CD4-positive, alpha-beta memory T cell (primary cell): ENCODE results near the gene CCDC6. TPM values are rescaled to one million over a fixed set of nuclear protein-coding genes. Genes with fewer than 3 reads are reported as not detected.
"Not testable (repeated sequence)": the region's sequence is repeated elsewhere in the genome, so short reads cannot be mapped to it uniquely, and the experiment has no call there.

Experiments
- CTCF ChIA-PET: fragments of 350-600 bp; sonication (Branson Sonifier 250); formaldehyde crosslinking; loops from one replicate; lab custom pipeline; 2021; ENCODE audit warnings: inconsistent platforms; ENCODE audit not compliant: partially characterized antibody; lab: Charles Lee
- POLR2A ChIA-PET: fragments of 350-600 bp; sonication (Branson Sonifier 250); formaldehyde crosslinking; loops from one replicate; lab custom pipeline; 2021; ENCODE audit not compliant: partially characterized antibody; lab: Charles Lee
- DNase-seq, 5 donors: peaks; one replicate each; pipeline versions ENCODE4 v3.0.0 to v3.0.0-alpha.2; 2020 to 2022; ENCODE audit warnings: mixed read lengths in 1 of 5
- H3K27ac ChIP-seq: one replicate; pipeline ENCODE4 v1.7.0; 2013; ENCODE audit warnings: low read depth, low read length
- H3K27me3 ChIP-seq: 2 replicates; pipeline ENCODE4 v1.7.0; 2013; ENCODE audit warnings: mild to moderate bottlenecking, low read length, moderate library complexity; ENCODE audit not compliant: insufficient read depth
- H3K36me3 ChIP-seq: 2 replicates; pipeline ENCODE4 v1.7.0; 2013; ENCODE audit warnings: mild to moderate bottlenecking, low read length, moderate library complexity; ENCODE audit not compliant: insufficient read depth
- H3K4me1 ChIP-seq: 2 replicates; pipeline ENCODE4 v1.7.0; 2013; ENCODE audit warnings: mild to moderate bottlenecking, low read length, moderate library complexity; ENCODE audit not compliant: insufficient read depth
- H3K4me3 ChIP-seq, 2 donors: one replicate each; pipeline ENCODE4 v1.7.0; 2013; ENCODE audit warnings: low read length in 2 of 2, mild to moderate bottlenecking in 1 of 2
- H3K9me3 ChIP-seq, 2 donors: one replicate each; pipeline ENCODE4 v1.7.0; 2013; ENCODE audit warnings: low read length in 2 of 2, control low read depth in 1 of 2; ENCODE audit not compliant: control insufficient read depth in 1 of 2
- H3K27ac Mint-ChIP-seq, 7 donors: one replicate each; pipeline ENCODE4 v1.8.0; 2020 to 2021; ENCODE audit warnings: mixed read lengths in 7 of 7, mild to moderate bottlenecking in 6 of 7, inconsistent platforms in 3 of 7, moderate library complexity in 3 of 7
- H3K27me3 Mint-ChIP-seq, 2 donors: one replicate each; pipeline ENCODE4 v1.8.0; 2020 to 2021; ENCODE audit warnings: mixed read lengths in 2 of 2
- H3K36me3 Mint-ChIP-seq, 2 donors: one replicate each; pipeline ENCODE4 v1.8.0; 2020 to 2021; ENCODE audit warnings: mixed read lengths in 2 of 2, inconsistent platforms in 1 of 2, mild to moderate bottlenecking in 1 of 2
- H3K4me1 Mint-ChIP-seq, 4 donors: one replicate each; pipeline ENCODE4 v1.8.0; 2020 to 2021; ENCODE audit warnings: mixed read lengths in 4 of 4, mild to moderate bottlenecking in 1 of 4
- H3K4me3 Mint-ChIP-seq, 8 donors: one replicate each; pipeline ENCODE4 v1.8.0; 2020 to 2021; ENCODE audit warnings: mixed read lengths in 8 of 8, mild to moderate bottlenecking in 7 of 8, moderate library complexity in 6 of 8, inconsistent platforms in 3 of 8
- H3K9me3 Mint-ChIP-seq, 8 donors: one replicate each; pipeline ENCODE4 v1.8.0; 2020 to 2021; ENCODE audit warnings: mixed read lengths in 8 of 8, mild to moderate bottlenecking in 5 of 8, inconsistent platforms in 3 of 8, moderate library complexity in 1 of 8
- intact Hi-C: fragments of 100-400 bp; cut with micrococcal nuclease; formaldehyde crosslinking; loops from one replicate; pipeline ENCODE4 v1.15.1; 2023
- polyA plus RNA-seq, 2 donors: library from polyadenylated mRNA; unstranded; fragments of 300-500 nt; fragmentation: Illumina TruSeq; gene quantifications; one replicate each; pipeline ENCODE4 v1.2.3, GENCODE V29; 2021
- total RNA-seq, 2 experiments: library from RNA; stranded (reverse); gene quantifications; one replicate each; pipeline ENCODE4 v1.2.3, GENCODE V29; 2021

The CCDC6 gene
- total and polyA plus RNA-seq, 4 experiments from 2014 or later: 4.4 to 22.5 (median 13.5) TPM

GRCh38 chr10:59785476-59785875, 120.9 kb downstream of the CCDC6 start:
- H3K4me1 ChIP-seq, intact Hi-C loops, H3K27me3 Mint-ChIP-seq, H3K36me3 ChIP-seq, H3K27ac ChIP-seq, H3K27me3 ChIP-seq, H3K4me3 Mint-ChIP-seq, H3K4me1 Mint-ChIP-seq, H3K27ac Mint-ChIP-seq, CTCF ChIA-PET, H3K4me3 ChIP-seq, DNase-seq, POLR2A ChIA-PET, H3K9me3 ChIP-seq: not testable (repeated sequence)
- peaks cover 14 to 17% of the 10 kb centered on the region in 2 donors for H3K36me3 Mint-ChIP-seq
- peaks cover 0 to 12% (median 0%) of the 10 kb centered on the region in 8 donors for H3K9me3 Mint-ChIP-seq

- H3K9me3 ChIP-seq: no peaks in the 10 kb centered on the region
- DNase-seq: no peak
- H3K36me3 ChIP-seq: no peaks in the 10 kb centered on the region
- no peak overlapping the region for H3K27ac Mint-ChIP-seq
- ChIA-PET CTCF (no interaction called here), POLR2A (no interaction called here)
- H3K4me3 Mint-ChIP-seq: no peak overlapping the region
- no peak overlapping the region for H3K4me3 ChIP-seq
- H3K27ac ChIP-seq: no peak overlapping the region
- peaks cover 0 to 12% (median 6%) of the 10 kb centered on the region in 8 donors for H3K9me3 Mint-ChIP-seq
- H3K36me3 Mint-ChIP-seq: peaks cover 0 to 1% of the 10 kb centered on the region in 2 donors
- no peaks in the 10 kb centered on the region for H3K27me3 Mint-ChIP-seq
- intact Hi-C loops: no loop called here
- no peaks in the 10 kb centered on the region for H3K27me3 ChIP-seq
- H3K4me1 Mint-ChIP-seq: no peaks in the 10 kb centered on the region
- H3K4me1 ChIP-seq: no peaks in the 10 kb centered on the region
Measured at GRCh38 chr10:59781511-59781910, 124.8 kb downstream of the CCDC6 start.

GRCh38 chr10:59779756-59780533, 126.4 kb downstream of the CCDC6 start:
- Histone ChIP-seq H3K4me1 (no peaks in the 10 kb centered on the region), H3K9me3 (no peaks in the 10 kb centered on the region), H3K27me3 (no peaks in the 10 kb centered on the region), H3K4me3 (no peak overlapping the region), H3K36me3 (no peaks in the 10 kb centered on the region), H3K27ac (no peak overlapping the region)
- ChIA-PET POLR2A (no interaction called here), CTCF (no interaction called here)
- H3K4me1 Mint-ChIP-seq: no peaks in the 10 kb centered on the region
- H3K27me3 Mint-ChIP-seq: no peaks in the 10 kb centered on the region
- no peak for DNase-seq
- H3K9me3 Mint-ChIP-seq: peaks cover 0 to 11% (median 4%) of the 10 kb centered on the region in 8 donors
- H3K4me3 Mint-ChIP-seq: no peak overlapping the region
- peaks cover 0 to 4% of the 10 kb centered on the region in 2 donors for H3K36me3 Mint-ChIP-seq
- peak overlapping the region in 1 of 7 donors; percentile 37 for H3K27ac Mint-ChIP-seq
- intact Hi-C loops: no loop called here

- Mint-ChIP-seq H3K4me1 (no peaks in the 10 kb centered on the region), H3K9me3 (peaks cover 0 to 11% (median 3%) of the 10 kb centered on the region in 8 donors), H3K4me3 (no peak overlapping the region), H3K27ac (no peak overlapping the region), H3K27me3 (no peaks in the 10 kb centered on the region), H3K36me3 (peaks cover 0 to 4% of the 10 kb centered on the region in 2 donors)
- no peaks in the 10 kb centered on the region for H3K27me3 ChIP-seq
- H3K9me3 ChIP-seq: no peaks in the 10 kb centered on the region
- intact Hi-C loops: no loop called here
- no peak overlapping the region for H3K27ac ChIP-seq
- H3K4me1 ChIP-seq: no peaks in the 10 kb centered on the region
- CTCF ChIA-PET: no interaction called here
- no peak for DNase-seq
- H3K4me3 ChIP-seq: no peak overlapping the region
- POLR2A ChIA-PET: no interaction called here
- H3K36me3 ChIP-seq: no peaks in the 10 kb centered on the region
Measured at GRCh38 chr10:59774451-59774850, 131.9 kb downstream of the CCDC6 start.

- ChIA-PET CTCF (interaction anchor here (1.1 kb wide), 1 partner anchor 58 kb away, joined by 3 read pairs; no protein-coding TSS in a partner anchor), POLR2A (no interaction called here)
- intact Hi-C loops: no loop called here
- Histone ChIP-seq H3K9me3 (no peaks in the 10 kb centered on the region), H3K4me1 (no peaks in the 10 kb centered on the region), H3K27me3 (no peaks in the 10 kb centered on the region), H3K27ac (no peak overlapping the region), H3K4me3 (no peak overlapping the region), H3K36me3 (no peaks in the 10 kb centered on the region)
- Mint-ChIP-seq H3K27ac (no peak overlapping the region), H3K27me3 (no peaks in the 10 kb centered on the region), H3K36me3 (peaks cover 0 to 4% of the 10 kb centered on the region in 2 donors), H3K9me3 (peaks cover 0 to 10% (median 2%) of the 10 kb centered on the region in 8 donors), H3K4me1 (no peaks in the 10 kb centered on the region), H3K4me3 (no peak overlapping the region)
- no peak for DNase-seq
Measured at GRCh38 chr10:59773088-59773487, 133.3 kb downstream of the CCDC6 start.

DNA sequence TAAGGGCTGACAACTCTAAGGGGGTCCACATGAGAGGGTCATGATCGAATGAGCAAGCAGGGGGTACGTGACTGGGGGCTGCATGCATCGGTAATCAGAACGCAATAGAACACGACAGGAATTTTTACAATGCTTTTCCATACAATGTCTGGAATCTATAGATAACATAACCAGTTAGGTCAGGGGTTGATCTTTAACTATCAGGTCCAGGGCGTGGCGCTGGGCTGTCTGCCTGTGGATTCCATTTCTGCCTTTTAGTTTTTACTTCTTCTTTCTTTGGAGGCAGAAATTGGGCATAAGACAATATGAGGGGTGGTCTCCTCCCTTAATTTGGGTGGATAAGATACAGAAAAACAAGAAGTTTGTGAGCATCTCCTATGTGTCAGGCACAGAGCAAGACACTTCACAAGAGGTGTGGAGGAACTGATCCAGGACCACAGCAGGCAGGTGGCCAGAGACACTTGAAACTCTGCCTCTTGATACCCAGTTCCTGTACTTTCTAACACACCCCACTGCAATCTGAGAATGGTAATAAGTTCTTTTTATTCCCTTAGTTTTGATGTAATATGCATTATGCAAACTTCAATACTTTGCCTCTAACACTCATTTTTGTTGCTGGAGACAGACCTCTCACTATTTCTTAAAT, 135.1 kb downstream of the CCDC6 start:
- Histone ChIP-seq H3K9me3 (no peaks in the 10 kb centered on the region), H3K27ac (no peak overlapping the region), H3K4me1 (no peaks in the 10 kb centered on the region), H3K36me3 (no peaks in the 10 kb centered on the region), H3K4me3 (no peak overlapping the region), H3K27me3 (no peaks in the 10 kb centered on the region)
- POLR2A ChIA-PET: no interaction called here
- Mint-ChIP-seq H3K4me1 (no peaks in the 10 kb centered on the region), H3K36me3 (peaks cover 0 to under 1% of the 10 kb centered on the region in 2 donors), H3K27me3 (no peaks in the 10 kb centered on the region), H3K4me3 (no peak overlapping the region), H3K27ac (no peak overlapping the region), H3K9me3 (peaks cover 0 to 2% (median 0%) of the 10 kb centered on the region in 8 donors)
- CTCF ChIA-PET: no interaction called here
- intact Hi-C loops: no loop called here
- DNase-seq: no peak

DNA sequence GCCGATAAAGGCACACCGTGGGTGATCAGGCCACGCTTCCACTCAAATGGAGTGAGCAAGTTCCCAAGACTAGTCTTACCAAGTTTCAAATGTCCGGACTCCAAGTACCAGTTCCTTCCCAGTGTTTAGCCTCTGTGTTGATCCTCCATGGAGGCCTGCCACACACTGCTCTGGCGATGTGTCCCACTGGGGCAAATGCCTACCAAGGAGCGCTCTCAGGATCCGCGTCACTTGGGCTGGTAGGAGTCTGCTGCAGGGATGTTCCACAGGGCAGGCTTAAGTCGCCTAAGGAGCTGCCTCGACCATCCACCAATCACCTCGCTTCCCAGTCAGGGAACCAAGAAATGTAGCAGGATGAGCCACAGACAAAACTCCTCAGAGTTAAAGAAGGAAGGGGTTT, 135.7 kb downstream of the CCDC6 start:
- CTCF ChIA-PET: no interaction called here
- H3K27me3 Mint-ChIP-seq: no peaks in the 10 kb centered on the region
- H3K4me3 Mint-ChIP-seq: no peak overlapping the region
- no peak overlapping the region for H3K27ac ChIP-seq
- H3K4me1 ChIP-seq: no peaks in the 10 kb centered on the region
- no peaks in the 10 kb centered on the region for H3K36me3 ChIP-seq
- H3K9me3 Mint-ChIP-seq: peaks cover 0 to 2% (median 0%) of the 10 kb centered on the region in 8 donors
- intact Hi-C loops: no loop called here
- DNase-seq: no peak
- no peaks in the 10 kb centered on the region for H3K4me1 Mint-ChIP-seq
- no peak overlapping the region for H3K4me3 ChIP-seq
- POLR2A ChIA-PET: no interaction called here
- no peaks in the 10 kb centered on the region for H3K9me3 ChIP-seq
- no peaks in the 10 kb centered on the region for H3K27me3 ChIP-seq
- H3K27ac Mint-ChIP-seq: no peak overlapping the region
- H3K36me3 Mint-ChIP-seq: no peaks in the 10 kb centered on the region
